ENCODE data around the gene RYR2. TPM values are rescaled to one million over a fixed set of nuclear protein-coding genes. Genes with fewer than 3 reads are reported as not detected.
A peak's percentile ranks its signal among the peaks of the same experiment; 100 is the strongest.

Gene RYR2
- polyA plus RNA-seq, 2 of the 4 experiments (the other 2 are of a cell fraction) = 0.06 TPM; not detected in 1

DNA sequence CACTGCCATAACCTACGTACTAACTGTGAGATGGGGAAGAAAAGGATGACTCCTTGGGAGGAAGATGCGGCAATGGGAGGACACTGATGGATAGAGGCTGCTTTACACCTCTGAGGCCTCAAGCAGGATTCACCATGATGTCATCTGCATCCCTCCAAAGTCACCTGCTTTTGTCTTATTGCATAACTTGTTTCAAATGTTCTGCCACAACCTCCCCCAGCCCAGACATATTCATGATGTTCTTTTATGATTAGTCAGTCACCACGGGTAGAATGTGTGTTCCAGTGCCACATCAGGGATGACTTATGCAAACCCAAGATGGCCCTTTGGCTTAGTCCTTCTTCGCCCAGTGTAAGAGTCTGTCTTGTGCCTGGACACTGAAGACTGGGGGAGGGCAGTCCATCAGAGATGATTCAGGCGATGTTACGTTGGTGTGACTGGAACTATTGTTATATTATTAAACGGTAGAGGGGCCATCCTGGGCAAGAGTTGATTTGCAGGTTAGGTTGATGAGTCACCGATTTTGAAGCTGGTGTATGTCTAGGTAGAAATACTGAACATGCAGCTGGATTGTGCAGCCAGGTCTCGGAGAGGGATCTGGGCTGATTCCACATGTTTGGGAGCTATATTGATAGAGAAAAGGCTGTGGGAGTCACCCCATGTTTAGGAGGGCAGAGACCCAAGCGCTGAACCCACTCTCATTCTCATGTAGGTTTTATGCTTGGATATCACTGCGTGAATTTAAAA lies 32.6 kb downstream of the RYR2 start:
- FAIRE-seq = no peak

DNA sequence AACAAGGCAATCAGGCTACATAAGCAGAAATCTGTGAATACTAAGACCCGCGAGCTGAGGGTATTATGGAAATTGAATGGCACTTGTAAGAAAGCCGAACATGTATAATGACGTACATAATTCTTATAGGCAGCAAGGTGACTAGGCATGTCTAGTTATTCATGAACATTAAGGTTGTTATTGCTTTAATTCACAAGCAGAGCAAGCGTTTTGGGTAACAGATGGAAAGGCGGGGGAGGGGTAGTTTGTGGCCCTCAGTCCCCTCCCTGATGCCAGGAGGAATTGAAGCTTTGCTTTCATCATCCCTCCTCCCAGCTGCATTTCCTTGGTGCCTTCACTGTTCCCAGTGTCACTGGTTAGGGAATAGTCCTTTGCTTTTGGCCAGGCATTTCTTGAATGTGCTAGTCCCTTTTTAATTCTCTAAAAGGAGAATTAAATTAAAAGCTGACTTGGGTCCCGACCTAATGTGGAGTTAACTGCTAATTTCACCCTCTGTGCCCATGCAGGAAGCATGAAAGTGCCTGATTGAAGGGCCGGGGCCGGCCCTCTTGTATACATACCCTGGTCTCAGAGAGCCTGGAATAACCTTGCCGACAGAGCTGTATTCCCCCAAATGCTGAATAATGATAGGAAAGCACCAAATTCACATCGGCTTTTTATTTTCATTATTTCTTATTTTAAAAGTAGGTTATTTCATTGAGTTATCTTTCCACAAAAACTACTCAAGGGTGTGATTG lies 42.5 kb downstream of the RYR2 start:
- DNase-seq (ENCODE audit: low read depth in 1 of 2, low spot score in 1 of 2) (no peak), FAIRE-seq (no peak), ATAC-seq (no peak)
- Histone ChIP-seq H3K9me3 (no peaks in the 10 kb centered on the region), H3K27ac (no peak overlapping the region), H3K4me1 (no peaks in the 10 kb centered on the region), H3K4me3 (no peak overlapping the region), H3K4me2 (no peak overlapping the region)
- TF ChIP-seq MAFK (IDR thresholded peaks at IDR 0.05; ENCODE audit: partially characterized antibody) (no peak), RARB (CRISPR knock-in tag; IDR thresholded peaks at IDR 0.05) (no peak), BHLHE40 (IDR thresholded peaks at IDR 0.05; ENCODE audit: low read depth, low read length) (no peak), CHD2 (IDR thresholded peaks at IDR 0.05; ENCODE audit: low read length, partially characterized antibody) (no peak), PHF8 (IDR thresholded peaks at IDR 0.05; ENCODE audit: borderline replicate concordance, low read depth) (no peak), MAZ (IDR thresholded peaks at IDR 0.05; ENCODE audit: borderline replicate concordance, low read depth, low read length) (no peak)
- TF ChIP-seq, protein P1, sequence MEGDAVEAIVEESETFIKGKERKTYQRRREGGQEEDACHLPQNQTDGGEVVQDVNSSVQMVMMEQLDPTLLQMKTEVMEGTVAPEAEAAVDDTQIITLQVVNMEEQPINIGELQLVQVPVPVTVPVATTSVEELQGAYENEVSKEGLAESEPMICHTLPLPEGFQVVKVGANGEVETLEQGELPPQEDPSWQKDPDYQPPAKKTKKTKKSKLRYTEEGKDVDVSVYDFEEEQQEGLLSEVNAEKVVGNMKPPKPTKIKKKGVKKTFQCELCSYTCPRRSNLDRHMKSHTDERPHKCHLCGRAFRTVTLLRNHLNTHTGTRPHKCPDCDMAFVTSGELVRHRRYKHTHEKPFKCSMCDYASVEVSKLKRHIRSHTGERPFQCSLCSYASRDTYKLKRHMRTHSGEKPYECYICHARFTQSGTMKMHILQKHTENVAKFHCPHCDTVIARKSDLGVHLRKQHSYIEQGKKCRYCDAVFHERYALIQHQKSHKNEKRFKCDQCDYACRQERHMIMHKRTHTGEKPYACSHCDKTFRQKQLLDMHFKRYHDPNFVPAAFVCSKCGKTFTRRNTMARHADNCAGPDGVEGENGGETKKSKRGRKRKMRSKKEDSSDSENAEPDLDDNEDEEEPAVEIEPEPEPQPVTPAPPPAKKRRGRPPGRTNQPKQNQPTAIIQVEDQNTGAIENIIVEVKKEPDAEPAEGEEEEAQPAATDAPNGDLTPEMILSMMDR (IDR thresholded peaks at IDR 0.05) = no peak
- WGBS (ENCODE audit: missing lambda C conversion rate) = 12% methylated on average over 11 of the region's 11 CpGs
- ChIA-PET POLR2A (no interaction called here), CTCF (no interaction called here)

More for the DNA sequence above, 32.6 kb downstream of the RYR2 start:
- no peak overlapping the region for H3K27ac ChIP-seq
- no peak for DNase-seq (ENCODE audit: low read depth in 1 of 2, low spot score in 1 of 2)
- POLR2A ChIA-PET = no interaction called here
- H3K4me2 ChIP-seq = no peak overlapping the region
- no peak for ATAC-seq
- no peak for TF ChIP-seq FOSL2 (IDR thresholded peaks at IDR 0.05)
- 0 out of 2 replicates have a peak, but pooled peaks have one; percentile 12 for TF ChIP-seq FOSL2 (CRISPR knock-in tag; IDR thresholded peaks at IDR 0.05)
- TF ChIP-seq MAFK (IDR thresholded peaks at IDR 0.05; ENCODE audit: partially characterized antibody) = no peak
- 24% methylated on average over 11 of the region's 11 CpGs for WGBS (ENCODE audit: missing lambda C conversion rate)
- H3K4me1 ChIP-seq = no peaks in the 10 kb centered on the region
- H3K9me3 ChIP-seq = no peaks in the 10 kb centered on the region
- no peak overlapping the region for H3K4me3 ChIP-seq
- CTCF ChIA-PET = no interaction called here

DNA sequence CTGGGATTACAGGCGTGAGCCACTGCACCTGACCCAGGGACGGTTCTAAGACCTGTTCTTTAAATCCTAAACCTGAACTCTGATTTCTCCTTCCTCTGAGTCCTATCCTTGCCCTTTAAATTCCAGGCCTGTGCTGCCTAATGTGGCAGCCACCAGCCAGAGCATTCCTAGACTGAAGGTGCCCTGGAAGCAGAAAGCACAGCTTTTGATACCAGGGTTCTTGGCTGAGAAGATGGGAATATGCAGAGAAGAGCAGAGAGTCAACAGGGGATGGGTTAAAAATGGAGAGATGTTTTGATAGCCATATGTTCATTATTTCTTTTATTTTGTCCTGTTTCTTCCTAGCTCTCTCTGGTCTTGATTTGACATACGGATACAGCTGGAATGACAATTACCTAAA lies 49.7 kb downstream of the RYR2 start:
- ChIA-PET POLR2A (no interaction called here), CTCF (no interaction called here)
- Histone ChIP-seq H3K4me2 (no peak overlapping the region), H3K4me1 (no peaks in the 10 kb centered on the region), H3K4me3 (no peak overlapping the region), H3K27ac (no peak overlapping the region), H3K9me3 (no peaks in the 10 kb centered on the region)
- FAIRE-seq (no peak), ATAC-seq (no peak), DNase-seq (ENCODE audit: low read depth in 1 of 2, low spot score in 1 of 2) (no peak)
- TF ChIP-seq KDM1A (IDR thresholded peaks at IDR 0.05; ENCODE audit: low read depth) (no peak), EHMT2 (IDR thresholded peaks at IDR 0.05; ENCODE audit: low read depth) (no peak), EHF (CRISPR knock-in tag; IDR thresholded peaks at IDR 0.05) (no peak), NFE2L2 (conservative IDR thresholded peaks at IDR 0.05; ENCODE audit: low read length) (no peak), FOSL2 (IDR thresholded peaks at IDR 0.05) (no peak), FOSL2 (CRISPR knock-in tag; IDR thresholded peaks at IDR 0.05) (no peak), JUN (IDR thresholded peaks at IDR 0.05) (no peak), ZFP36 (IDR thresholded peaks at IDR 0.05; ENCODE audit: borderline replicate concordance, partially characterized antibody) (no peak), FOXS1 (CRISPR knock-in tag; IDR thresholded peaks at IDR 0.05) (no peak), ESRRA (IDR thresholded peaks at IDR 0.05; ENCODE audit: borderline replicate concordance, low read length) (no peak), HOXB13 (CRISPR knock-in tag; IDR thresholded peaks at IDR 0.05; ENCODE audit: low read depth) (no peak)
- TF ChIP-seq, protein P2, sequence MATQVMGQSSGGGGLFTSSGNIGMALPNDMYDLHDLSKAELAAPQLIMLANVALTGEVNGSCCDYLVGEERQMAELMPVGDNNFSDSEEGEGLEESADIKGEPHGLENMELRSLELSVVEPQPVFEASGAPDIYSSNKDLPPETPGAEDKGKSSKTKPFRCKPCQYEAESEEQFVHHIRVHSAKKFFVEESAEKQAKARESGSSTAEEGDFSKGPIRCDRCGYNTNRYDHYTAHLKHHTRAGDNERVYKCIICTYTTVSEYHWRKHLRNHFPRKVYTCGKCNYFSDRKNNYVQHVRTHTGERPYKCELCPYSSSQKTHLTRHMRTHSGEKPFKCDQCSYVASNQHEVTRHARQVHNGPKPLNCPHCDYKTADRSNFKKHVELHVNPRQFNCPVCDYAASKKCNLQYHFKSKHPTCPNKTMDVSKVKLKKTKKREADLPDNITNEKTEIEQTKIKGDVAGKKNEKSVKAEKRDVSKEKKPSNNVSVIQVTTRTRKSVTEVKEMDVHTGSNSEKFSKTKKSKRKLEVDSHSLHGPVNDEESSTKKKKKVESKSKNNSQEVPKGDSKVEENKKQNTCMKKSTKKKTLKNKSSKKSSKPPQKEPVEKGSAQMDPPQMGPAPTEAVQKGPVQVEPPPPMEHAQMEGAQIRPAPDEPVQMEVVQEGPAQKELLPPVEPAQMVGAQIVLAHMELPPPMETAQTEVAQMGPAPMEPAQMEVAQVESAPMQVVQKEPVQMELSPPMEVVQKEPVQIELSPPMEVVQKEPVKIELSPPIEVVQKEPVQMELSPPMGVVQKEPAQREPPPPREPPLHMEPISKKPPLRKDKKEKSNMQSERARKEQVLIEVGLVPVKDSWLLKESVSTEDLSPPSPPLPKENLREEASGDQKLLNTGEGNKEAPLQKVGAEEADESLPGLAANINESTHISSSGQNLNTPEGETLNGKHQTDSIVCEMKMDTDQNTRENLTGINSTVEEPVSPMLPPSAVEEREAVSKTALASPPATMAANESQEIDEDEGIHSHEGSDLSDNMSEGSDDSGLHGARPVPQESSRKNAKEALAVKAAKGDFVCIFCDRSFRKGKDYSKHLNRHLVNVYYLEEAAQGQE (IDR thresholded peaks at IDR 0.05) = no peak
- 38% methylated on average over 3 of the region's 3 CpGs for WGBS (ENCODE audit: missing lambda C conversion rate)

Measured in A549 (cell line).